ENCODE measurements around the gene CCR6. TPM values are rescaled to one million over a fixed set of nuclear protein-coding genes. Genes with fewer than 3 reads are reported as not detected.
A peak's percentile ranks its signal among the peaks of the same experiment; 100 is the strongest.
"Not testable (repeated sequence)": the region's sequence is repeated elsewhere in the genome, so short reads cannot be mapped to it uniquely, and the experiment has no call there.

Gene CCR6
- total RNA-seq, 2 donors from 2014 or later, result 0.49 to 0.53 TPM

GRCh38 chr6:167182913-167183314, 60.0 kb downstream of the CCR6 start:
- intact Hi-C loops (cut with DNase I); H3K9ac ChIP-seq (ENCODE audit: low read depth in 2 of 2, low read length in 2 of 2); H3K4me3 ChIP-seq; H3K27me3 ChIP-seq; H3K4me1 ChIP-seq; H3K27ac ChIP-seq; H3K36me3 ChIP-seq; H3K9me3 ChIP-seq; DNase-seq: not testable (repeated sequence)
- peak; percentile 22 for TF ChIP-seq CTCF (IDR thresholded peaks at IDR 0.05)

GRCh38 chr6:167185101-167185500, 62.2 kb downstream of the CCR6 start:
- H3K4me1 ChIP-seq; DNase-seq; H3K4me3 ChIP-seq; H3K36me3 ChIP-seq; H3K9me3 ChIP-seq; H3K27ac ChIP-seq; H3K27me3 ChIP-seq; H3K9ac ChIP-seq (ENCODE audit: low read depth in 2 of 2, low read length in 2 of 2); intact Hi-C loops (cut with DNase I): not testable (repeated sequence)

- intact Hi-C loops (cut with DNase I); H3K4me3 ChIP-seq; H3K4me1 ChIP-seq; H3K36me3 ChIP-seq; H3K27ac ChIP-seq; DNase-seq; H3K9me3 ChIP-seq; H3K9ac ChIP-seq (ENCODE audit: low read depth in 2 of 2, low read length in 2 of 2); H3K27me3 ChIP-seq: not testable (repeated sequence)
Measured at GRCh38 chr6:167187275-167187674, 64.4 kb downstream of the CCR6 start.

Other genes starting within 250 kb of the CCR6 start
- 100 to 1,000 TPM in 1 of 2 donors, 10 to 100 TPM in 1; 87.1 to 126 TPM for gene RNASET2, start 166.5 kb upstream of the CCR6 start, total RNA-seq
- gene CEP43, start 123.7 kb upstream of the CCR6 start, total RNA-seq, result 10 to 100 TPM; 17.3 to 23.8 TPM
- not detected for gene GPR31, start 34.9 kb downstream of the CCR6 start, total RNA-seq
- 1 to 10 TPM in 1 of 2 donors, under 1 TPM in 1; 0.53 to 2.5 TPM for gene UNC93A, start 168.2 kb downstream of the CCR6 start, total RNA-seq
- not detected for gene TTLL2, start 202.0 kb downstream of the CCR6 start, total RNA-seq